D721Med (cell line): ENCODE results near the gene RYR2.
A peak's percentile ranks its signal among the peaks of the same experiment; 100 is the strongest.
"Not testable (repeated sequence)": the region's sequence is repeated elsewhere in the genome, so short reads cannot be mapped to it uniquely, and the experiment has no call there.

ENCODE experiments used
- DNase-seq: peaks from one replicate; pipeline ENCODE4 v3.0.0; 2011; ENCODE audit warnings: low spot score; ENCODE audit not compliant: insufficient read length
- FAIRE-seq: peaks from 2 replicates; lab custom pipeline; 2011; peaks lifted over from hg19 to GRCh38; lab: Jason Lieb, UNC
- TF ChIP-seq, protein P1 (sequence below): IDR thresholded peaks from 2 replicates; pipeline ENCODE4 v1.5.1; 2012; ENCODE audit warnings: mild to moderate bottlenecking, control low read depth; ENCODE audit not compliant: insufficient read depth; ENCODE audit errors: missing control alignments

Gene RYR2

DNA sequence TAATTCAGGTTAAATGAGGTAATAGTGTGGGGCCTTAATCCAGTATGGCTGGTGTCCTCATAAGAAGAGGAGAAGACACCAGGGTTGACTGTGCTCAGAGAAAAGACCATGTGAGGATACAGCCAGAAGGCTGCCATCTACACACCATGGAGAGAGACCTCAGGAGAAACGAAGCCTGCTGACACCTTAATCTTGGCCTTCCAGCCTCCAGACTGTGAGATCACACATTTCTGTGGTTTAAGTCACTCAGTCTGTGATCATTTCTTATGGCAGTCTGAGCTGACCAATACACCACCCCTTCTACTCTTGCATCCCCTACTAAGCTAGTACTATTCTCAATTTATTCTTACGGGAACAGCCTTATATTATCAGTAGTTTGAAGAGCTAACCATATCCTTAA is 538.7 kb downstream of the RYR2 start:
- TF ChIP-seq, protein P1, sequence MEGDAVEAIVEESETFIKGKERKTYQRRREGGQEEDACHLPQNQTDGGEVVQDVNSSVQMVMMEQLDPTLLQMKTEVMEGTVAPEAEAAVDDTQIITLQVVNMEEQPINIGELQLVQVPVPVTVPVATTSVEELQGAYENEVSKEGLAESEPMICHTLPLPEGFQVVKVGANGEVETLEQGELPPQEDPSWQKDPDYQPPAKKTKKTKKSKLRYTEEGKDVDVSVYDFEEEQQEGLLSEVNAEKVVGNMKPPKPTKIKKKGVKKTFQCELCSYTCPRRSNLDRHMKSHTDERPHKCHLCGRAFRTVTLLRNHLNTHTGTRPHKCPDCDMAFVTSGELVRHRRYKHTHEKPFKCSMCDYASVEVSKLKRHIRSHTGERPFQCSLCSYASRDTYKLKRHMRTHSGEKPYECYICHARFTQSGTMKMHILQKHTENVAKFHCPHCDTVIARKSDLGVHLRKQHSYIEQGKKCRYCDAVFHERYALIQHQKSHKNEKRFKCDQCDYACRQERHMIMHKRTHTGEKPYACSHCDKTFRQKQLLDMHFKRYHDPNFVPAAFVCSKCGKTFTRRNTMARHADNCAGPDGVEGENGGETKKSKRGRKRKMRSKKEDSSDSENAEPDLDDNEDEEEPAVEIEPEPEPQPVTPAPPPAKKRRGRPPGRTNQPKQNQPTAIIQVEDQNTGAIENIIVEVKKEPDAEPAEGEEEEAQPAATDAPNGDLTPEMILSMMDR, result no peak
- DNase-seq, result no peak
- FAIRE-seq, result no peak

GRCh38 chr1:237583270-237583669 is 541.3 kb downstream of the RYR2 start:
- no peak for FAIRE-seq
- no peak for DNase-seq

GRCh38 chr1:237583756-237584155 is 541.8 kb downstream of the RYR2 start:
- no peak for FAIRE-seq
- no peak for DNase-seq
- TF ChIP-seq, protein P1, result no peak

More at GRCh38 chr1:237583270-237583669, 541.3 kb downstream of the RYR2 start:
- TF ChIP-seq, protein P1, result no peak

DNA sequence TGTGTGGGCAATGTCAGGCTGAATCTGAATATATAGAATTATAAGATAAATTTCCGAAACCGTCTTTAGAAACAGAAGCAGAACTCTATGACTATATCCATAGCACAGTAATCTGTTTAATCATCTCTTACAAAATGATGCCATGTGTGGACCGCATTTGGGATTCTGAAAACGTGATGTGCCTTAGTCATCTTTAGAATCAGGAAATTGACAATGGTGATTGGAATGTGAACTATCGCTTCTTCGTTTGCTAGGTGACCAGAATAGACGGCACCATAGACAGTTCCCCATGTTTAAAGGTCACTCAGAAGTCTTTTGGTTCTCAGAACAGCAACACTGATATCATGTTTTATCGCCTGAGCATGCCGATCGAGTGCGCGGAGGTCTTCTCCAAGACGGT is 548.4 kb downstream of the RYR2 start:
- FAIRE-seq, result no peak
- DNase-seq, result no peak
- TF ChIP-seq, protein P1, result no peak

GRCh38 chr1:237591353-237591752 is 549.4 kb downstream of the RYR2 start:
- FAIRE-seq (no peak), DNase-seq (no peak)
- TF ChIP-seq, protein P1, result peak; percentile 2

- not testable (repeated sequence) for DNase-seq, FAIRE-seq
Measured at GRCh38 chr1:237603036-237603568, 561.1 kb downstream of the RYR2 start.

GRCh38 chr1:237608433-237608832 is 566.4 kb downstream of the RYR2 start:
- TF ChIP-seq, protein P1, result no peak
- no peak for DNase-seq
- FAIRE-seq, result no peak

- no peak for FAIRE-seq
- TF ChIP-seq, protein P1, result no peak
- DNase-seq, result no peak
Measured at GRCh38 chr1:237610157-237610556, 568.2 kb downstream of the RYR2 start.
